Parathyroid adenoma (tissue), 2 donors: ENCODE data around the gene TPSAB1.

Source experiments
- H2AFZ ChIP-seq: fragments of 300-600 bp; sonication (generic); one replicate; pipeline ENCODE4 v1.7.0; 2017; ENCODE audit warnings: antibody characterized with exemption, mild to moderate bottlenecking
- H3K27ac ChIP-seq: fragments of 300-600 bp; sonication (generic); one replicate; pipeline ENCODE4 v1.7.0; 2017
- H3K27me3 ChIP-seq: fragments of 300-600 bp; sonication (generic); one replicate; pipeline ENCODE4 v1.7.0; 2017; ENCODE audit warnings: low read length; ENCODE audit not compliant: control insufficient read depth, insufficient read depth
- H3K36me3 ChIP-seq: fragments of 300-600 bp; sonication (generic); one replicate; pipeline ENCODE4 v1.7.0; 2017; ENCODE audit warnings: low read length; ENCODE audit not compliant: control insufficient read depth, insufficient read depth
- H3K4me1 ChIP-seq: fragments of 300-600 bp; sonication (generic); one replicate; pipeline ENCODE4 v1.7.0; 2017; ENCODE audit warnings: control low read depth
- H3K4me2 ChIP-seq: fragments of 300-600 bp; sonication (generic); one replicate; pipeline ENCODE4 v1.7.0; 2017; ENCODE audit warnings: low read length
- H3K4me3 ChIP-seq: fragments of 300-600 bp; sonication (generic); one replicate; pipeline ENCODE4 v1.7.0; 2017; ENCODE audit warnings: low read depth, low read length
- H3K79me2 ChIP-seq: fragments of 300-600 bp; sonication (generic); one replicate; pipeline ENCODE4 v1.7.0; 2017; ENCODE audit warnings: control low read depth
- H3K9ac ChIP-seq: fragments of 300-600 bp; sonication (generic); one replicate; pipeline ENCODE4 v1.7.0; 2017; ENCODE audit warnings: mild to moderate bottlenecking
- H3K9me3 ChIP-seq: fragments of 300-600 bp; sonication (generic); one replicate; pipeline ENCODE4 v1.7.0; 2017; ENCODE audit warnings: low read length; ENCODE audit not compliant: control insufficient read depth
- TF ChIP-seq, protein P1 (sequence below): fragments of 300-600 bp; sonication (generic); IDR thresholded peaks from one replicate; pipeline ENCODE4 v1.7.0; 2017; ENCODE audit warnings: antibody characterized with exemption, mild to moderate bottlenecking
- donor health status: primary hyperparathyroidism.

The TPSAB1 gene

GRCh38 chr16:1206326-1206725 lies 34.2 kb upstream of the TPSAB1 start:
- H3K36me3 ChIP-seq, result no peaks in the 10 kb centered on the region
- H3K4me3 ChIP-seq, result no peak overlapping the region
- H3K4me1 ChIP-seq, result no peaks in the 10 kb centered on the region
- TF ChIP-seq, protein P1, sequence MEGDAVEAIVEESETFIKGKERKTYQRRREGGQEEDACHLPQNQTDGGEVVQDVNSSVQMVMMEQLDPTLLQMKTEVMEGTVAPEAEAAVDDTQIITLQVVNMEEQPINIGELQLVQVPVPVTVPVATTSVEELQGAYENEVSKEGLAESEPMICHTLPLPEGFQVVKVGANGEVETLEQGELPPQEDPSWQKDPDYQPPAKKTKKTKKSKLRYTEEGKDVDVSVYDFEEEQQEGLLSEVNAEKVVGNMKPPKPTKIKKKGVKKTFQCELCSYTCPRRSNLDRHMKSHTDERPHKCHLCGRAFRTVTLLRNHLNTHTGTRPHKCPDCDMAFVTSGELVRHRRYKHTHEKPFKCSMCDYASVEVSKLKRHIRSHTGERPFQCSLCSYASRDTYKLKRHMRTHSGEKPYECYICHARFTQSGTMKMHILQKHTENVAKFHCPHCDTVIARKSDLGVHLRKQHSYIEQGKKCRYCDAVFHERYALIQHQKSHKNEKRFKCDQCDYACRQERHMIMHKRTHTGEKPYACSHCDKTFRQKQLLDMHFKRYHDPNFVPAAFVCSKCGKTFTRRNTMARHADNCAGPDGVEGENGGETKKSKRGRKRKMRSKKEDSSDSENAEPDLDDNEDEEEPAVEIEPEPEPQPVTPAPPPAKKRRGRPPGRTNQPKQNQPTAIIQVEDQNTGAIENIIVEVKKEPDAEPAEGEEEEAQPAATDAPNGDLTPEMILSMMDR, result no peak
- no peaks in the 10 kb centered on the region for H3K79me2 ChIP-seq
- H3K9me3 ChIP-seq, result no peaks in the 10 kb centered on the region
- H3K27me3 ChIP-seq, result no peaks in the 10 kb centered on the region
- no peak overlapping the region for H3K9ac ChIP-seq
- no peak overlapping the region for H3K27ac ChIP-seq
- H3K4me2 ChIP-seq, result no peak overlapping the region
- H2AFZ ChIP-seq, result no peak overlapping the region

GRCh38 chr16:1206786-1207185 lies 33.7 kb upstream of the TPSAB1 start:
- no peak overlapping the region for H3K27ac ChIP-seq
- no peak overlapping the region for H3K4me2 ChIP-seq
- no peaks in the 10 kb centered on the region for H3K27me3 ChIP-seq
- no peaks in the 10 kb centered on the region for H3K9me3 ChIP-seq
- H3K9ac ChIP-seq, result no peak overlapping the region
- H3K4me3 ChIP-seq, result no peak overlapping the region
- TF ChIP-seq, protein P1, result no peak
- H3K79me2 ChIP-seq, result no peaks in the 10 kb centered on the region
- no peak overlapping the region for H2AFZ ChIP-seq
- H3K4me1 ChIP-seq, result no peaks in the 10 kb centered on the region
- H3K36me3 ChIP-seq, result no peaks in the 10 kb centered on the region

DNA sequence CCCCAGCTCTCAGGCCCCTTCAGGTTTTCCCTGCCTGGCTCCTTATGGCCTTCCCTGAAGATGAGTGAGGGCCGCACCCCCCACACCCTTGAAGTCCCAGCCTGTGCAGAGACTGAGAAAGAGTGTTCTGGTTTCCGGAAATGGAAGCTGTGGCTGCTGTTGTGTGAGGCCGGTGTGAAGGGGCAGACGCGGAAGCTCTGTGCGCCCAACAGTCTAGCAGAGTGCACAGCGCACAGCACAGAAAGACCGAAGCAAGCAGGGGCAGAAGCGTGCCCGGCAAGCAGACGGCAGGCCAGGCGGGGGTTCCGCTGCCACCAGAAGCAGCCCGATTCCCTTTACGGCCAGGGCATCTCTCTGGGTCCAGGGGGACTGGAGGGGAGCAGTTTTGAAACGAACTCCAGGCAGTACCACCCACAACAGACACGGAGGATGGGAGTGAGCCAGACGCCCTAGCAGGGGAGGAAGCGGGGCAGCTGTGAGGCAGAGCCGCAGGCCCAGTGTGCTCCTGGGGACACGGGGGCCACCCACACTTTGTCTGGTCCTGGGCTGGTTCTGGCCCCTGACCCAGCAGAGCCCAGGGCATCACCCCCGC lies 32.2 kb upstream of the TPSAB1 start:
- no peak overlapping the region for H3K9ac ChIP-seq
- H3K4me3 ChIP-seq, result no peak overlapping the region
- H3K4me2 ChIP-seq, result no peak overlapping the region
- H3K27ac ChIP-seq, result no peak overlapping the region
- no peak overlapping the region for H2AFZ ChIP-seq
- H3K36me3 ChIP-seq, result no peaks in the 10 kb centered on the region
- no peaks in the 10 kb centered on the region for H3K4me1 ChIP-seq
- TF ChIP-seq, protein P1, result no peak
- no peaks in the 10 kb centered on the region for H3K79me2 ChIP-seq
- no peaks in the 10 kb centered on the region for H3K9me3 ChIP-seq
- H3K27me3 ChIP-seq, result no peaks in the 10 kb centered on the region

DNA sequence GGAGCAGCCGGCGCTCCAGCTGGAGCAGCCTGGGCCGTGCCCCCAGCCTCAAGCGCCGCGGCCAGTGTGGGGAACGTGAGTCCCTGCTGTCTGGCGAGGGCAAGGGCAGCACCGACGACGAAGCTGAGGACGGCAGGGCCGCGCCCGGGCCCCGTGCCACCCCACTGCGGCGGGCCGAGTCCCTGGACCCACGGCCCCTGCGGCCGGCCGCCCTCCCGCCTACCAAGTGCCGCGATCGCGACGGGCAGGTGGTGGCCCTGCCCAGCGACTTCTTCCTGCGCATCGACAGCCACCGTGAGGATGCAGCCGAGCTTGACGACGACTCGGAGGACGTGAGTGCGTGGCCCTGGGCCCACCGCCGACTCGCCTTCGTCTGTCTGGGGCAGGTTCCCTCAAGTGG lies 31.4 kb upstream of the TPSAB1 start:
- Histone ChIP-seq H3K79me2 (no peaks in the 10 kb centered on the region), H3K4me2 (no peak overlapping the region), H3K9me3 (no peaks in the 10 kb centered on the region), H3K9ac (no peak overlapping the region), H3K27me3 (no peaks in the 10 kb centered on the region), H2AFZ (no peak overlapping the region), H3K36me3 (no peaks in the 10 kb centered on the region), H3K4me1 (no peaks in the 10 kb centered on the region), H3K27ac (no peak overlapping the region), H3K4me3 (no peak overlapping the region)
- TF ChIP-seq, protein P1, result no peak

DNA sequence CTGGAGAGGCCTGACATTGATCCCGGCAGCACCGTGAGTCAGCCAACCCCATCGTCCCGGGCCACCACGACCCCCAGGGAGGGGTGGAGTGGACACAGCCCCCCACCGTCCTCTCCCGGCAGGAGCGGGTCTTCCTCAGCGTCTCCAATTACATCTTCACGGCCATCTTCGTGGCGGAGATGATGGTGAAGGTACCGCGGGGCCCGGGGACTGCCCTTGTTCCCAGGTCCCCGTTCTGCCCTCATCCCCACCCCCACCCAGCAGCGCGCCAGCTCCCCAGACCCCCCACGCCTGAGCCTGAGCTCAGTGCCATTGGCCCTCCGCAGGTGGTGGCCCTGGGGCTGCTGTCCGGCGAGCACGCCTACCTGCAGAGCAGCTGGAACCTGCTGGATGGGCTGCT lies 30.0 kb upstream of the TPSAB1 start:
- Histone ChIP-seq H3K27me3 (no peaks in the 10 kb centered on the region), H3K27ac (no peak overlapping the region), H3K36me3 (no peaks in the 10 kb centered on the region), H3K4me2 (no peak overlapping the region), H3K79me2 (no peaks in the 10 kb centered on the region), H3K4me3 (no peak overlapping the region), H2AFZ (no peak overlapping the region), H3K9ac (no peak overlapping the region), H3K9me3 (no peaks in the 10 kb centered on the region), H3K4me1 (no peaks in the 10 kb centered on the region)
- TF ChIP-seq, protein P1, result no peak
